Mammary epithelial cell (primary cell): ENCODE results near the gene LDLRAD4.

Experiments
- EZH2 ChIP-seq: IDR thresholded peaks from 2 replicates; pipeline ENCODE4 v1.6.1; 2012; ENCODE audit warnings: low read length, inconsistent platforms, borderline replicate concordance
- TF ChIP-seq, protein P1 (sequence below), 2 donors: IDR thresholded peaks in 1 of 2; conservative IDR thresholded peaks in 1 of 2; 2 replicates each; pipeline ENCODE4 v1.5.1; 2011 to 2012; ENCODE audit warnings: inconsistent platforms in 2 of 2, low read length in 2 of 2, mild to moderate bottlenecking in 2 of 2, control low read depth in 1 of 2, low read depth in 1 of 2; ENCODE audit not compliant: insufficient read depth in 1 of 2; ENCODE audit errors: extremely low read depth in 1 of 2

DNA sequence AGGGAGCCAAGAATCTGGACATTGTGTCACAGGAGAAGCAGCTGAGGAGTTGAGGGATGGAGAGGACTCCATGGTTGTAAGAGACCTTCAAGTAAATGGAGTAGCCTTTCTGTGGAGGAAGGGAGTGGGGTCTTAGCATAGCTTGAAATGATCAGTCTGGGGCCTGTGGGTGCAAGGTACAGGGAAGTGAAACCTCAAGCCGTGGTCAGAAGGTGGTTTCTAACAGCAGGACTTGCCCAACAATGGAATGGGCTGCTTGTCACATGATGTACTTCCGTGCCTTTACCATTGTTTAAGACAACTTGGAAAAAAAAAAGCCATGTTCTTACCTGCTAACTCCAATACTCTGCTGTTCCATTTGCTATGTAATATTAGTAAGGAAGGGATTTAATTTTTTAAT, 140.7 kb downstream of the LDLRAD4 start:
- TF ChIP-seq, protein P1, sequence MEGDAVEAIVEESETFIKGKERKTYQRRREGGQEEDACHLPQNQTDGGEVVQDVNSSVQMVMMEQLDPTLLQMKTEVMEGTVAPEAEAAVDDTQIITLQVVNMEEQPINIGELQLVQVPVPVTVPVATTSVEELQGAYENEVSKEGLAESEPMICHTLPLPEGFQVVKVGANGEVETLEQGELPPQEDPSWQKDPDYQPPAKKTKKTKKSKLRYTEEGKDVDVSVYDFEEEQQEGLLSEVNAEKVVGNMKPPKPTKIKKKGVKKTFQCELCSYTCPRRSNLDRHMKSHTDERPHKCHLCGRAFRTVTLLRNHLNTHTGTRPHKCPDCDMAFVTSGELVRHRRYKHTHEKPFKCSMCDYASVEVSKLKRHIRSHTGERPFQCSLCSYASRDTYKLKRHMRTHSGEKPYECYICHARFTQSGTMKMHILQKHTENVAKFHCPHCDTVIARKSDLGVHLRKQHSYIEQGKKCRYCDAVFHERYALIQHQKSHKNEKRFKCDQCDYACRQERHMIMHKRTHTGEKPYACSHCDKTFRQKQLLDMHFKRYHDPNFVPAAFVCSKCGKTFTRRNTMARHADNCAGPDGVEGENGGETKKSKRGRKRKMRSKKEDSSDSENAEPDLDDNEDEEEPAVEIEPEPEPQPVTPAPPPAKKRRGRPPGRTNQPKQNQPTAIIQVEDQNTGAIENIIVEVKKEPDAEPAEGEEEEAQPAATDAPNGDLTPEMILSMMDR (conservative IDR thresholded peaks at IDR 0.05 in 1 of 2, IDR thresholded peaks at IDR 0.05 in 1 of 2; ENCODE audit: extremely low read depth in 1 of 2, insufficient read depth in 1 of 2, low read depth in 1 of 2, low read length in 2 of 2) = no peak
- no peak for TF ChIP-seq EZH2
